MM.1S (cell line): ENCODE results near the gene SEMA4A.

Source experiments
- DNase-seq: peaks from one replicate; pipeline ENCODE4 v3.0.0-alpha.2; 2015
- H2AFZ ChIP-seq: fragments of 300-600 bp; sonication (generic); 2 replicates; pipeline ENCODE4 v1.6.0; 2016; ENCODE audit warnings: antibody characterized with exemption, low read length
- H3F3A ChIP-seq: fragments of 300-600 bp; sonication (generic); 2 replicates; pipeline ENCODE4 v1.6.1; 2016; ENCODE audit warnings: mild to moderate bottlenecking, antibody characterized with exemption, low read length, moderate library complexity, mixed read lengths; ENCODE audit not compliant: insufficient read depth
- H3K27ac ChIP-seq: fragments of 300-600 bp; sonication (generic); 2 replicates; pipeline ENCODE4 v1.5.1; 2016; ENCODE audit warnings: mild to moderate bottlenecking, low read length
- H3K27me3 ChIP-seq: fragments of 300-600 bp; sonication (generic); replicated peaks from 2 replicates; pipeline ENCODE4 v1.6.0; 2016; ENCODE audit warnings: low read length; ENCODE audit not compliant: insufficient read depth
- H3K36me3 ChIP-seq: fragments of 300-600 bp; sonication (generic); replicated peaks from 2 replicates; pipeline ENCODE4 v1.6.1; 2016; ENCODE audit warnings: mild to moderate bottlenecking, low read length, mixed read lengths; ENCODE audit not compliant: insufficient read depth
- H3K4me1 ChIP-seq: fragments of 300-600 bp; sonication (generic); 2 replicates; pipeline ENCODE4 v1.6.1; 2016; ENCODE audit warnings: low read length, mixed read lengths
- H3K4me2 ChIP-seq: fragments of 300-600 bp; sonication (generic); 2 replicates; pipeline ENCODE4 v1.6.0; 2016; ENCODE audit warnings: low read depth, low read length
- H3K4me3 ChIP-seq: fragments of 300-600 bp; sonication (generic); 2 replicates; pipeline ENCODE4 v1.5.1; 2016; ENCODE audit warnings: low read length, mixed read lengths
- H3K79me2 ChIP-seq: fragments of 300-600 bp; sonication (generic); 2 replicates; pipeline ENCODE4 v1.6.1; 2016; ENCODE audit warnings: mixed run types, low read length, mixed read lengths
- H3K9ac ChIP-seq: fragments of 300-600 bp; sonication (generic); 2 replicates; pipeline ENCODE4 v1.6.1; 2016; ENCODE audit warnings: low read length, mixed read lengths
- H3K9me2 ChIP-seq: fragments of 300-600 bp; sonication (generic); replicated peaks from 2 replicates; pipeline ENCODE4 v1.6.1; 2016; ENCODE audit warnings: mild to moderate bottlenecking, low read length, mixed read lengths; ENCODE audit not compliant: insufficient read depth
- H3K9me3 ChIP-seq: fragments of 300-600 bp; sonication (generic); replicated peaks from 2 replicates; pipeline ENCODE4 v1.6.1; 2016; ENCODE audit warnings: mild to moderate bottlenecking, low read length, mixed read lengths; ENCODE audit not compliant: insufficient read depth
- H4K20me1 ChIP-seq: fragments of 300-600 bp; sonication (generic); 2 replicates; pipeline ENCODE4 v1.6.1; 2016; ENCODE audit warnings: mild to moderate bottlenecking, low read length, moderate library complexity, mixed read lengths; ENCODE audit not compliant: insufficient read depth
- EZH2 ChIP-seq: fragments of 300-600 bp; sonication (generic); optimal IDR thresholded peaks from 2 replicates; pipeline ENCODE3; 2017; ENCODE audit warnings: low read depth, mild to moderate bottlenecking, antibody characterized with exemption, low read length, mixed read lengths
- EZH2phosphoT487 ChIP-seq: fragments of 300-600 bp; sonication (generic); IDR thresholded peaks from 2 replicates; pipeline ENCODE4 v1.6.1; 2018; ENCODE audit warnings: antibody characterized with exemption, low read length
- TF ChIP-seq, protein P1 (sequence below): fragments of 300-600 bp; sonication (generic); IDR thresholded peaks from 2 replicates; pipeline ENCODE4 v1.5.1; 2016; ENCODE audit warnings: antibody characterized with exemption, low read length, mixed read lengths

The SEMA4A gene

DNA sequence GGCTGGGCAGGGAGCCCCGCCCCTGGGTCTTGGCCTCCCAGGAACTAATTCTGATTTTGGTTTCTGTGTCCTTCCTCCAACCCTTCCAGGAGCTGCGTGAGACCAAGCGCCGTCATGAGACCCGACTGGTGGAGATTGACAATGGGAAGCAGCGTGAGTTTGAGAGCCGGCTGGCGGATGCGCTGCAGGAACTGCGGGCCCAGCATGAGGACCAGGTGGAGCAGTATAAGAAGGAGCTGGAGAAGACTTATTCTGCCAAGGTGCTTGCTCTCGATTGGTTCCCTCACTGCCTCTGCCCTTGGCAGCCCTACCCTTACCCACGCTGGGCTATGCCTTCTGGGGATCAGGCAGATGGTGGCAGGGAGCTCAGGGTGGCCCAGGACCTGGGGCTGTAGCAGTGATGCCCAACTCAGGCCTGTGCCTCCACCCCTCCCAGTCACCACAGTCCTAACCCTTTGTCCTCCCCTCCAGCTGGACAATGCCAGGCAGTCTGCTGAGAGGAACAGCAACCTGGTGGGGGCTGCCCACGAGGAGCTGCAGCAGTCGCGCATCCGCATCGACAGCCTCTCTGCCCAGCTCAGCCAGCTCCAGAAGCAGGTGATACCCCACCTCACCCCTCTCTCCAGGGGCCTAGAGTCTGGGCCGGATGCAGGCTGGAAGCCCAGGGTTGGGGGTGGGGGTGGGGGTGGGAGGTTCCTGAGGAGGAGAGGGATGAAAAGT, 18.5 kb upstream of the SEMA4A start:
- no peak for TF ChIP-seq EZH2phosphoT487
- TF ChIP-seq EZH2 = no peak
- TF ChIP-seq, protein P1, sequence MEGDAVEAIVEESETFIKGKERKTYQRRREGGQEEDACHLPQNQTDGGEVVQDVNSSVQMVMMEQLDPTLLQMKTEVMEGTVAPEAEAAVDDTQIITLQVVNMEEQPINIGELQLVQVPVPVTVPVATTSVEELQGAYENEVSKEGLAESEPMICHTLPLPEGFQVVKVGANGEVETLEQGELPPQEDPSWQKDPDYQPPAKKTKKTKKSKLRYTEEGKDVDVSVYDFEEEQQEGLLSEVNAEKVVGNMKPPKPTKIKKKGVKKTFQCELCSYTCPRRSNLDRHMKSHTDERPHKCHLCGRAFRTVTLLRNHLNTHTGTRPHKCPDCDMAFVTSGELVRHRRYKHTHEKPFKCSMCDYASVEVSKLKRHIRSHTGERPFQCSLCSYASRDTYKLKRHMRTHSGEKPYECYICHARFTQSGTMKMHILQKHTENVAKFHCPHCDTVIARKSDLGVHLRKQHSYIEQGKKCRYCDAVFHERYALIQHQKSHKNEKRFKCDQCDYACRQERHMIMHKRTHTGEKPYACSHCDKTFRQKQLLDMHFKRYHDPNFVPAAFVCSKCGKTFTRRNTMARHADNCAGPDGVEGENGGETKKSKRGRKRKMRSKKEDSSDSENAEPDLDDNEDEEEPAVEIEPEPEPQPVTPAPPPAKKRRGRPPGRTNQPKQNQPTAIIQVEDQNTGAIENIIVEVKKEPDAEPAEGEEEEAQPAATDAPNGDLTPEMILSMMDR = no peak
- Histone ChIP-seq H3K27ac (no peak overlapping the region), H3K4me3 (no peak overlapping the region), H3K9me3 (no peaks in the 10 kb centered on the region), H3K36me3 (no peaks in the 10 kb centered on the region), H4K20me1 (no peaks in the 10 kb centered on the region), H3K27me3 (no peaks in the 10 kb centered on the region), H2AFZ (no peak overlapping the region), H3F3A (no peaks in the 10 kb centered on the region), H3K4me2 (no peak overlapping the region), H3K4me1 (peaks cover 4% of the 10 kb centered on the region; the same call in 1 of the 2 replicates), H3K9me2 (no peaks in the 10 kb centered on the region), H3K79me2 (no peaks in the 10 kb centered on the region), H3K9ac (no peak overlapping the region)
- no peak for DNase-seq

DNA sequence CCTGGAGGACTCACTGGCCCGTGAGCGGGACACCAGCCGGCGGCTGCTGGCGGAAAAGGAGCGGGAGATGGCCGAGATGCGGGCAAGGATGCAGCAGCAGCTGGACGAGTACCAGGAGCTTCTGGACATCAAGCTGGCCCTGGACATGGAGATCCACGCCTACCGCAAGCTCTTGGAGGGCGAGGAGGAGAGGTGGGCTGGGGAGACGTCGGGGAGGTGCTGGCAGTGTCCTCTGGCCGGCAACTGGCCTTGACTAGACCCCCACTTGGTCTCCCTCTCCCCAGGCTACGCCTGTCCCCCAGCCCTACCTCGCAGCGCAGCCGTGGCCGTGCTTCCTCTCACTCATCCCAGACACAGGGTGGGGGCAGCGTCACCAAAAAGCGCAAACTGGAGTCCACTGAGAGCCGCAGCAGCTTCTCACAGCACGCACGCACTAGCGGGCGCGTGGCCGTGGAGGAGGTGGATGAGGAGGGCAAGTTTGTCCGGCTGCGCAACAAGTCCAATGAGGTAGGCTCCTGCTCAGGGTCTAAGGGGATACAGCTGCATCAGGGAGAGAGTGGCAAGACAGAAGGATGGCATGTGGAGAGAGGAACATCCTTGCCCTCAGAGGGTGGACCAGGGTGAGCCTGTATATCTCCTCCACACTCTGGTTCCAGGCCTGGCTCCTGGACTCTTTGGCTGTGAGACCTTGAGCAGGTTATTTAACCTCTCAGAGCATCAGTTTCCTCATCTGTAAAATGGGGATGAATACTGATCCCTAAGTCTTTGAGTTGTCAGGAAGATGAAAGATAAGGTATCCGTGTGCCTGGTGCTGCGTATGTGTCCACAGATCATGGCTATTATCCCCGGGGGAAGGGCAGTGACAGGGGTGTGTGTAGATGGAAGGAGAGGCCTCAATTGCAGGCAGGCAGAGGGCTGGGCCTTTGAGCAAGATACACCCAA, 17.2 kb upstream of the SEMA4A start:
- no peaks in the 10 kb centered on the region for H3F3A ChIP-seq
- no peak overlapping the region for H3K4me3 ChIP-seq
- H3K79me2 ChIP-seq = no peaks in the 10 kb centered on the region
- no peaks in the 10 kb centered on the region for H3K4me1 ChIP-seq
- no peak overlapping the region for H3K4me2 ChIP-seq
- TF ChIP-seq, protein P1 = no peak
- TF ChIP-seq EZH2phosphoT487 = no peak
- no peak for TF ChIP-seq EZH2
- no peak overlapping the region for H2AFZ ChIP-seq
- H4K20me1 ChIP-seq = no peaks in the 10 kb centered on the region
- H3K9me3 ChIP-seq = no peaks in the 10 kb centered on the region
- H3K27ac ChIP-seq = no peak overlapping the region
- no peaks in the 10 kb centered on the region for H3K9me2 ChIP-seq
- no peak for DNase-seq
- H3K27me3 ChIP-seq = no peaks in the 10 kb centered on the region
- no peak overlapping the region for H3K9ac ChIP-seq
- no peaks in the 10 kb centered on the region for H3K36me3 ChIP-seq

DNA sequence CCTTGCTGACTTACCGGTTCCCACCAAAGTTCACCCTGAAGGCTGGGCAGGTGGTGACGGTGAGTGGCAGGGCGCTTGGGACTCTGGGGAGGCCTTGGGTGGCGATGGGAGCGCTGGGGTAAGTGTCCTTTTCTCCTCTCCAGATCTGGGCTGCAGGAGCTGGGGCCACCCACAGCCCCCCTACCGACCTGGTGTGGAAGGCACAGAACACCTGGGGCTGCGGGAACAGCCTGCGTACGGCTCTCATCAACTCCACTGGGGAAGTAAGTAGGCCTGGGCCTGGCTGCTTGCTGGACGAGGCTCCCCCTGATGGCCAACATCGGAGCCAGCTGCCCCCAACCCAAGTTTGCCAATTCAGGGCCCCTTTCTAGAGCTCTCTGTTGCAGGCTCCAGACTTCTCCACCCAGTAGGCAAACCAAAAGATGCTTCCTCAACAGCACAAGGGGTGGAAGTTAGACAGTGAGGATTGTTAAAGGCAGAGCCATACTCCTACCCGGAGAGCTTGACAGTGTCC, 16.4 kb upstream of the SEMA4A start:
- no peaks in the 10 kb centered on the region for H3F3A ChIP-seq
- H3K9me3 ChIP-seq = no peaks in the 10 kb centered on the region
- no peak overlapping the region for H3K4me3 ChIP-seq
- no peaks in the 10 kb centered on the region for H3K4me1 ChIP-seq
- H2AFZ ChIP-seq = no peak overlapping the region
- no peaks in the 10 kb centered on the region for H3K27me3 ChIP-seq
- H3K36me3 ChIP-seq = no peaks in the 10 kb centered on the region
- H4K20me1 ChIP-seq = no peaks in the 10 kb centered on the region
- H3K9ac ChIP-seq = no peak overlapping the region
- no peak for TF ChIP-seq EZH2phosphoT487
- no peak for TF ChIP-seq EZH2
- TF ChIP-seq, protein P1 = no peak
- no peaks in the 10 kb centered on the region for H3K9me2 ChIP-seq
- H3K27ac ChIP-seq = no peak overlapping the region
- H3K79me2 ChIP-seq = no peaks in the 10 kb centered on the region
- no peak for DNase-seq
- H3K4me2 ChIP-seq = no peak overlapping the region
